Suprapubic skin (tissue), 3 donors: ENCODE measurements around the gene FXYD4.

Experiments
- POLR2A ChIP-seq, 2 donors: fragments of 450-650 bp; IDR thresholded peaks; one replicate each; pipeline ENCODE4 v1.6.1; 2017; ENCODE audit warnings: antibody characterized with exemption in 2 of 2, mild to moderate bottlenecking in 2 of 2, moderate library complexity in 2 of 2
- TF ChIP-seq, protein P1 (sequence below), 2 donors: fragments of 200-600 bp in 1 of 2; fragments of 450-650 bp in 1 of 2; sonication (generic) in 1 of 2; IDR thresholded peaks; one replicate each; pipeline ENCODE4 v1.5.1; 2016 to 2019; ENCODE audit warnings: antibody characterized with exemption in 2 of 2, mild to moderate bottlenecking in 1 of 2, moderate library complexity in 1 of 2

DNA sequence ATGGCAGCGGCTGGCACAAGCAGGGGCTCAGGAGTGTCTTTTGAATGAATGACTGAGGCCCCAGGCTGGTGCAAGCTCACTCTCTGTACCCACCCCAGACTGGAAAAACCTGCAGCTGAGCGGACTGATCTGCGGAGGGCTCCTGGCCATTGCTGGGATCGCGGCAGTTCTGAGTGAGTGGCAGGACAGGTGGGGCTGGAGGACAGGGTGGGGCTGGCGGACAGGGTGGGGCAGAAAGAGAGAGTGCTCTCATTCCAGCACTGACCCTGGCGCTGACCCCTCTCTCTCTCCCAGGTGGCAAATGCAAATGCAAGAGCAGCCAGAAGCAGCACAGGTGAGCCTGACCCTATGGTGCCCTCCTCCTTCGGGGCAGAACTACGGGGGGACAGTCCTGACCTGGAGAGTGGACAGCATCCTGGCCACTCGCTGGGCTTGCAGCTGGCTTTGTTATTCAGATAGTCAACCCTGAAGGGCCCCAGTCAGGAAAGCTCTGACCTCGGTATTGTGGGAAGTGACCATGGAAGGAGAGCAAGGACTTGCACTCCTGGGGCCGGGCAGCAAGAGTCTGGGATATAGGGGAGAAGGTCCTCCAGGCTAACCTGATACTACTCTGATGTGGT lies 4.1 kb downstream of the FXYD4 start:
- TF ChIP-seq POLR2A (IDR thresholded peaks at IDR 0.05) = no peak
- TF ChIP-seq, protein P1, sequence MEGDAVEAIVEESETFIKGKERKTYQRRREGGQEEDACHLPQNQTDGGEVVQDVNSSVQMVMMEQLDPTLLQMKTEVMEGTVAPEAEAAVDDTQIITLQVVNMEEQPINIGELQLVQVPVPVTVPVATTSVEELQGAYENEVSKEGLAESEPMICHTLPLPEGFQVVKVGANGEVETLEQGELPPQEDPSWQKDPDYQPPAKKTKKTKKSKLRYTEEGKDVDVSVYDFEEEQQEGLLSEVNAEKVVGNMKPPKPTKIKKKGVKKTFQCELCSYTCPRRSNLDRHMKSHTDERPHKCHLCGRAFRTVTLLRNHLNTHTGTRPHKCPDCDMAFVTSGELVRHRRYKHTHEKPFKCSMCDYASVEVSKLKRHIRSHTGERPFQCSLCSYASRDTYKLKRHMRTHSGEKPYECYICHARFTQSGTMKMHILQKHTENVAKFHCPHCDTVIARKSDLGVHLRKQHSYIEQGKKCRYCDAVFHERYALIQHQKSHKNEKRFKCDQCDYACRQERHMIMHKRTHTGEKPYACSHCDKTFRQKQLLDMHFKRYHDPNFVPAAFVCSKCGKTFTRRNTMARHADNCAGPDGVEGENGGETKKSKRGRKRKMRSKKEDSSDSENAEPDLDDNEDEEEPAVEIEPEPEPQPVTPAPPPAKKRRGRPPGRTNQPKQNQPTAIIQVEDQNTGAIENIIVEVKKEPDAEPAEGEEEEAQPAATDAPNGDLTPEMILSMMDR (IDR thresholded peaks at IDR 0.05) = no peak
